NOMO-1 (cell line): Measurements from ENCODE around the gene CCL25.
A peak's percentile ranks its signal among the peaks of the same experiment; 100 is the strongest.
"Not testable (repeated sequence)": the region's sequence is repeated elsewhere in the genome, so short reads cannot be mapped to it uniquely, and the experiment has no call there.

Source experiments
- DNase-seq, 2 experiments: peaks; one replicate each; lab custom pipeline; 2025; ENCODE audit not compliant: unreplicated experiment in 2 of 2; lab: John Stamatoyannopoulos, UW

CCL25 gene, protein sequence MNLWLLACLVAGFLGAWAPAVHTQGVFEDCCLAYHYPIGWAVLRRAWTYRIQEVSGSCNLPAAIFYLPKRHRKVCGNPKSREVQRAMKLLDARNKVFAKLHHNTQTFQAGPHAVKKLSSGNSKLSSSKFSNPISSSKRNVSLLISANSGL

DNA sequence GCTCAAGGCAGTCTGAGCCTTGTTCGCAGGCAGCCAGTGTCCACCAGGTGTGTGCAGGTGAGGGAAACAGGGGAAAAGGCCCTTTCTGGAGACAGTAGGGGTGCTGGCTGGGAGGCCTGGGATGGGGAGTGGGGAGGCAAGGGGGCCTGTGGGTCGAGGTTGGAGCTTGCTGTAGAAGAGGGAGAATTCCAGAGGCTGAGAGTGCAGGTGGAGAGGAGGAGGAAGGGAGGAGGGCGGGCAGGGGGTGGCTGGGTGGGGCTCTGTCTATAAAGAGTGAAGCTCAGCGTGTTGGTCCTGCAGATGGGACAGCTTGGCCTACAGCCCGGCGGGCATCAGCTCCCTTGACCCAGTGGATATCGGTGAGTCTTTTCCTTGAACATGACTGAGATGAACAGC is at the start of gene CCL25:
Gene CCL25, plus strand, starts transcription at position 297 of the 396 bp plus-strand sequence. CDS start 290 bp downstream, outside the sequence.
- DNase-seq, result no peak

DNA sequence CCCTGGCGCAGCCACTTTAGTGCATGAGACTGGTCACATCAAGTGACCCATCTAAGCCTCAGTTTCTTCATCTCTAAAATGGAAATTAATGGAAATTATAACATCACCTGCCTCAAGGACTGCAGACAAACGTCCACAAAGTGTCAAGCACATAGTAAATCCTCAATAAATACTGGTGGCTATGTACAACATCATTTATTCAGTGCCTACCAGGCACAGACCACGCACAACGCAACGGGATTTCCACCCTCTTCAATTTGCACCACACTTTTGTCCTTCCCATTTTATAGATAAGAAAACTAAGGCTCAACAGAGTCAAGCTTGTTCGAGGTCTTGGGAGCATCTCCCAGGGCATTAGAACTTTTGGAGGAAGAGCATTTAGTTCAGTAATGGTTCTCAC is 48.6 kb upstream of the CCL25 start:
- DNase-seq, result no peak

DNA sequence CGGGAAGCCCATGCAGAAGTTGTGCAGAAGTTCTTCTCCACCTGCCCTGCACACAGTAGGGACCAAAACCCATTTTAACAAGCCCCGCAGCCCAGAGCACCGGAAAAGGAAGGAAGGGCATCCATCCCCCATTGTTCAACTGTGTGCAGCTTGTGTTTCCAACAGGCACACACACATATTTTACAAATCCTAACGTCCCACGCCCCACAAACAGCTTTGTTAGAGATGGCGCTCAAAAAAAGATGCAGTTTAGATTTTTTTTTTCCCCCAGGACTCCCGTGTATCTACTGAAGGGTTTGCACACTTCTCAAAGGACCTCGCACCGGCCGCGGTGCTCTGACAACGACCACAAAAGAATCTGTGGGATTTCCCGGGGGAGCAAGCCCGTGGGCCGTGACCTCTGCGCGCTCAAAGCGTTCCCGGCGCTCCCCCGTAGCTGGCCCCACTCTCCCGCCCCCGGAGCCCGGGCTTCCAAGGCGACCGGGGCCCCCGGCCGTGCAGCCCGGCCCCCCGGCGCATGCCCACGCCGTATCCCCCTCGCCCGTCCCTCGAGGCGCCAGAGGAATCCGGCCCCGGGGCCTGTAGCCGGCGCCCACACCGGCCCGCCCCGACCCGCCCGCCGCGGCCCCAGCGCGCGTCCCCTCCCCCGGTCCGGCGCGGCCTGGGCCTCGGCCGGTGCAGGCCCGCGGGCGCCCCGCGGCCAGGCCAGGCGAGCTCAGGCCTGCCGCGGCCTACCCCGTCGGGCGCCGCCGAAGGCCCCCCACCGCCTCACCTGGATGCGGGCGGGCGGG is 47.6 kb upstream of the CCL25 start:
- peak; percentile 4 to 27 for DNase-seq

DNA sequence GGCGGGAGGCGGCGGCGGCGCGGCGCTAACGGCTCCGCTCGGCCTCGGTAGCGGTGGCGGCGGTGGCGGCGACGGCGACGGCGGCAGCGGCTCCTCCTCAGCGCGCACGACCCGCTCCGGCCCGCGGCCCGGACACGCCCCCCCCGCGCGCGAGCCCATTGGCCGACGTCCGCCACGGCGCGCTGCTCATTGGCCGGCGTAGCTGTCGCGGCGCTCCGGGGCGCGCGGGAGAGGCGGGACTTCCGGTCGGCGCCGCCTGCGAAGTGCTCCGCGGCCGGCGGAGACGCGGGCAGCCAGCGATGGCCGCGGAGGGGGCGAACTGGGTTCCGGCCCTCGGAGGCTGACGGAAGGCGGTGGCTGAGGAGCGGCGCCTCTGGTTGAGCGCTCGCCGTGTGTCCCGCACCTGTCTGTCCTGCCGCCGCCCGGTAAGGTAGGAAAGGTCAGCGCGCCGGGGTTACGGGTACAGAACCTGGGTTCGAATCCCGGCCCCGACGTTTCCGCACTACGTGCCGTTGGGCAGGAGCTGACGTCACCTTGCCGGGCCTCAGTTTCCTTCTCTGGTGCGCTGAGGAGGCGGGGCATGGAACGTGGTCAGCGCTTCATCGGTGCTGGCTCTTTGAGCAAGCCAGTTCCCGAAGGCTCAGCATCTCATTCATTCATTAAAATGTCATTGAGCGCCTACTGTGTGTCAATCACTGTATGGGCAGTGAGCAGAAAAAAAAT is 46.9 kb upstream of the CCL25 start, which contains the start of gene ELAVL1:
Gene ELAVL1, minus strand, starts transcription at position 108 of the 723 bp plus-strand sequence. CDS start 13,826 bp downstream, outside the sequence.
- peak; percentile 81 to 92 for DNase-seq

DNA sequence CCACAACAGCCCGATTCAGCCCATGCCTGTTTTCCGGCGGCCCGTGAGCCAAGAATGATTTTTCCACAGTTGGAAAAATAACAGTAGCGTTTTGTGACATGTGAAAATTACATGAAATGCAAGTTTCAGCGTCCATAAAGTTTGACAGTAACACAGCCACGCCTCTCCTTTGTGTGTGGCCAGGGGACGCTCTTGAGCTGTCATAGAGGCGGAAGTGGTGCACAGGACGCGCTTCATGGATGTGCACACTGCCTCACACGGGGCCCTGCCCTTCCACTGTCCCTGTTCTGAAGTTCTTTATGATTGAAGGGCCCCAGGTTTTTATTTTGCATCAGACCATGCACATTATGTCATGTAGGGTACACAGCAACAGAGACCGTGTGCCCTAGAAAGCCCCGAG is 34.8 kb upstream of the CCL25 start:
- peak; percentile 23 to 31 for DNase-seq

DNA sequence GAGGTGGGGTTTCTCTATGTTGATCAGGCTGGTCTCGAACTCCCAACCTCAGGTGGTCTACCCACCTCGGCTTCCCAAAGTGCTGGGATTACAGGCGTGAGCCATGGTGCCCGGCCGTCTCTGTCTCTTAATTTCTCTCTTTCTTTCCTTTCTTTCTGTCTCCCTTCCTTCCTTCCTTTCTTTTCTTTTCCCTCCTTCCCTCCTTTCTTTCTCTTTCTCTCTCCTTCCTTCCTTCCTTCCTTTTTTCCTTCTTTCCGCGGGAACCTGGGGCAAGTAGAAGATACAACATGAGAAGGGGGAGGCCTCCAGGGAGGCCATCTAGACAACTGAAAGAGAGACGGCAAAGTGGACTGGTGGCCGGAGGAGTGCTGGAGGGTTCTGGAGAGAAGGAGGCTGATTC is 31.9 kb upstream of the CCL25 start:
- no peak for DNase-seq

DNA sequence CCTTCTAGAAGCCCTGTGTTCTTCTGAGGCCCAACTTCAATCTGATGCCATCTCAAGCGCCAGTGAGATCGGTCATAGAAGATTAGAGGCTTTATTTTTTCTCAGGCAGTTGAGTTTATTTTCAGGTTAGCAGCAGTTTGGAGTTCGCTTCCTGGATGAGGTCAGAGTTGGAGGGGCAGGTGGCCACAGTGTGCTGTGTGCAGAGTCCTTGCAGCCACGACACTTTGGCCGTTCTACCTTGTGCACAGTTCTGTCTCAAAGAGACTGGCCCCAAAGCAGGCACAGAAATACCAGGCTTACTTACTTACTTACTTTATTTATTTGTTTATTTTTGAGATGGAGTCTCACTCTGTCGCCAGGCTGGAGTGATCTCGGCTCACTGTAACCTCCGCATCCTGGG is 31.2 kb upstream of the CCL25 start:
- no peak for DNase-seq

DNA sequence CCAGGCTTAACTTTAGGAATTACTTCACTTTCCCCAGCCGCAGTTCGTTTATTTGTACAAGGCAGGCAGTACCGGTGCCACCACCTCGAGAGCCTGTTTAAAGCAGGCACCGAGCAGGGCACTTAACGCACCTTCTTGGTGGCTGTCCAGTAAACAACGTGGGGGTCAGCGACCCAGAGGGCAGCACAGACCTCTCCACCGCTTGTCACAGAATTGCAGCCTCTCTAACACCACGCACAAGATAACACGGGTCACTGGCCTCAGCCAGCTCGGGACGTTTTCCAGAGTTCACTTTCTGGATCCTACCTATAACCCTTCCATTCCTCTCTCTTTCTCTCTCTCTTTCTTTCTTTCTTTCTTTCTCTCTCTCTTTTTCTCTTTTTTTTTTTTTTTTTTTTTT is 30.3 kb upstream of the CCL25 start:
- DNase-seq, result no peak

DNA sequence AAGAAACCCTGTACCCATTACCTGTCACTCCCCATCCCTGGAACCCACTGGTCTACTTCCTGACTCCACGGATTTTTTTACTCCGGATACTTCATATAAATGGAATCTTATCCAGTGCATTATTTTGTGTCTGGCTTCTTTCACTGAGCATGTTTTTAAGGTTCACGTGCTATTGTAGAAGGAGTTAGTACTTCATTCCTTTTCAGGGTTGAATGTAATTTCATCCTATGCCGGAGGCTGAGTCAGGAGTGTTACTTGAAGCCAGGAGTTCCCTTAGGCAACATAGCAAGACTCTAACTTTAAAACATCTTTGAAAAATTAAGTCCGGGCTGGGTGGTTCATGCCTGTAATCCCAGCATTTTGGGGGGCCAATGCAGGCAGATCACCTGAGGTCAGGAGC is 29.2 kb upstream of the CCL25 start:
- no peak for DNase-seq

DNA sequence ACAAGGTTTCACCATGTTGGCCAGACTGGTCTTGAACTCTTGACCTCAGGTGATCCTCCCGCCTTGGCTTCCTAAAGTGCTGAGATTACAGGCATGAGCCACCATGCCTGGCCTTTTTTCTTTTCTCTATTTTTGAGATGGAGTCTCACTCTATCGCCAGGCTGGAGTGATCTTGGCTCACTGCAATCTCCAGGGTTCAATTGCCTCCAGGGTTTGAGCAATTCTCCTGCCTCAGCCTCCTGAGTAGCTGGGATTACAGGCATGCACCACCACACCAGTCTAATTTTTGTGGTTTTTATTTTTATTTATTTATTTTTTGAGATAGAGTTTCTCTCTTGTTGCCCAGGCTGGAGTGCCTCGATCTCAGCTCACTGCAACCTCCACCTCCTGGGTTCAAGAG is 28.3 kb upstream of the CCL25 start:
- not testable (repeated sequence) for DNase-seq

DNA sequence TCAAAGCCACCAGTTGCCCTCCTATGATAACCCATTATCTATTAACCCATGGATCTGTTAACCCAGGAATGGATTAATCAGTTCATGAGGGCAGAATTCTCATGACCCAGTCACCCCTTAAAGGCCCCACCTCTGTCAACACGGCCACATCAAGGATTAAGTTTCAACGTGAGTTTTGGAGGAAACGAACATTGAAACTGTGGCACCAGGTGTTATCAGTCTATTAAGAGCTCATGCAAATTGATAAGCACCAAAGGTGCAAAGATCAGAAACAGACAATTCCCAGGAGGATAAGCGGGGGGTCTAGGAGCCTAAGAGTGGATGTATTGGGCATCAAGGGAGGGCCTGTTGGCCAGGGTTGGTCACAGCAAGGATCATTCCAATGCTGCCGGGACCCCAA is 27.2 kb upstream of the CCL25 start:
- DNase-seq, result no peak

DNA sequence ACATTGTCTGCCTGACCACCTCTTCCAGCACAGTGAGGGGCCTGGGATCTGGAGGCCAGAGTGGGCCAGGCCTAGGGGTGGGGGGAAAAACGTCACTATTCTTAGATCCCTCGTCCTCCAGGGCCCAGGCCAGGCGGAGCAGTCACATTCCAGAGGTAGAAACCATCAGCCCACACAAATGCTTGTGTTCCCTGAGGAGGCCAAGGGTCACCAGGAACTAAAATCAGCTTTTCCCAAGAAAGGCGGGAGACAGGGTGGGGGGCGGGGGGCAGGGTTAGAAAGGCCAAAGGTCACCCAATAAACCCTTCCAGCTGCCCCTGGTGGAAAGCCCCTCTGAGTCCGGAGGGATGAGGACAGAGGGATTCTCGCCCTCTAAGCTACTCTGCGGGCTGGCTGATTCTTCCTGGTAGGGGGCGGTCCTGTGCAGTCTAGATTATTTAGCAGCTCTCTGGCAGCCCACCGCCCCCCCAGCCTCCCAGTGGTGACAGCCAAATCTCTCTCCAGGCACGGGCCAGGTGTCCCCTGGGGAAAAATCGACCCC is 23.5 kb upstream of the CCL25 start:
- no peak for DNase-seq

DNA sequence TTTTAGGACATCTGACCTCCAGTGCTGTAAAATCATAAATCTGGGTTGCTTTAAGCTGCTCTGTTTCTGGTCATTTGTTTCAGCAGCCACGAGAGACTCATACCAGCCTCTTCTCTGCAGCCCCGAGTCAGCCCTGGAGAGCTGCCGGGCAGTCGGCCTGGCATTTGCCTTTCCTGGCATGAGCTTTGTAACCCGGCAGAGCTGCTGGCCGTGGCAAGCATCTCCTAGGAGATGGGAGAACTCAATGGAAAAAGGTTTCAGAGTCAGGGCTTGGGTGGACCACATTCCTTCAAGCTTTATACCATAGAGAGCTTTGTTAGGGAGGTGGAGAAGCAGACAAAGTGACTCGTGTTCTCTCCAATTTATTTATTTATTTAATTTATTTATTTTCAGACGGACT is 21.6 kb upstream of the CCL25 start:
- no peak for DNase-seq

DNA sequence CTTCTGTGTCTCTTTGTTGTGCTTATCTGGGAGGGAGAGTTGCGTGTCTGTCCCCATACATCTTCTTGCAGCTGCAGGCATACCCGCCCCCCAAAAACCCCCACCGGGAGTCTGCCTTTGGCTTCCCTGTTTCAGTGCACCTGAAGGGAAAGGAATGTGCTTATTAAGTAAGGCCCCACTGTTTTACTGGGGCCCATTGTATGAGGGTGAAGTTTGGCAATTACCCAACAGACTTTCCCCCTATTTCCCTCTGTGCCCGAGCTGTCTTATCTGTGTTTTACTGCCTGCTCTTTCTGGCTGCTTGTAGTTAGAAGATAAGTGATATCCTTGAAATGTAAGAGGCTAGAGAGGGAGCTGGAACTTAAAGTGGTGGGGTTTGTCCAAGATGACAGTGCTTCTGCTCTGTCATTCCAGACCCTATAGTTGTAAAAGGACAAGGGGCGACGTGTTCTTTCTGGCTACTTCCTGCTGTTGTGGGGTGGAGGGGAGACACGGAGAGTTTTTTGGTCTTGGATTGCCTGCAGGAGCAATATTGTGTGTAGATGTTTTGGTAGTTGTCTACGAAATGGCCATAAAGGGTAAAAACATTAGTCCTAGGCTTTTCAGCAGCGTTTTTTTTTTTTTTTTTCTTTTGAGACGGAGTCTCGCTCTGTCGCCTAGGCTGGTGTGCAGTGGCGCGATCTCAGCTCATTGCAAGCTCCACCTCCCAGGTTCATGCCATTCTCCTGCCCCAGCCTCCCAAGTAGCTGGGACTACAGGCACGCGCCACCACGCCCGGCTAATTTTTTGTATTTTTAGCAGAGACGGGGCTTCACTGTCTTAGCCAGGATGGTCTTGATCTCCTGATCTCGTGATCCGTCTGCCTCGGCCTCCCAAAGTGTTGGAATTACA is 19.0 kb upstream of the CCL25 start:
- DNase-seq, result not testable (repeated sequence)

DNA sequence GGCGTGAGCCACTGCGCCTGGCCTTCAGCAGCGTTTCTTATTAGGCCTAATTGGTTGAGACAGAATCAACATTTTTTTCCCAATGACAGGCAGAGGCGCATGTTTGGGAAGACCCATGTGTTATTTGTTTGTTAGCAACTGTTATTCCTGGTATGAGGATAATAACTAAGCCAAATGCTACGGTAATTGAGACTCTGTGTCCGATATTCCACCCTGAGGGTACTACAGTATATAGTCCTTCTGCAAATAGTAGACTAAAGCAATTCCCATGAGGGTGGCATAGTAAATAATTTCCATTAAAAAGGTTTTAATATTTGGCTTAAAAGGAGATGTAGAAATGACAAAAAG is 18.4 kb upstream of the CCL25 start:
- DNase-seq, result no peak

DNA sequence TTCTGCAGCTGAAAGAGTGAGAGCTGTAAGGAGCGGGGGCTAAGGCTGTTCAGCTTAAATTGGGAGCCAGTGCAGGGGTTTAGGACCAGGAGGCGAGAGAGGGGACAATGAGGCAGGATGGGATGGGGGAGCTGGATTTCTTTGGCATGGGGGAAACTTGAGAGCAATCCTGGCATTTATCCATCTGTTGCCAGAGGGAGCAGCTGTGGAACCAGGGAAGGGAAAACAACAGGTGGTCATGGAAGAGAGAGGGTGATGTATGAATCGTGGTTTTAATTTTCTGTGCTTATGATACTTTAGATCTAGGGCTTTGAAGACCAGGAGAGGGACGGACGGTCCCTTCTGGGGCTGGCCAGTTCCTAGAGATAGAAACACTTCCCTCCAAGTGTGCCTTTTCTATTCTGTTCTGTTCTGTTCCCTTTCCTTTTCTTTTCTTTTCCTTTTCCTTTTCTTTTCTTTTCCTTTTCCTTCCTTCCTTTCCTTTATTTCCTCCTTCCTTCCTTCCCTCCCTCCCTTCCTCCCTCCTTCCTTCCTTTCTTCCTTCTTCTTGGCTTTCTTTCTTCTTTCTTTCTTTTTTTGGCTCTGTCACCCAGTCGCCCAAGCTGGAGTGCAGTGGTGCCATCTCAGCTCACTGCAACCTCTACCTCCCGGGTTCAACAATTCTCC is 16.0 kb upstream of the CCL25 start:
- DNase-seq, result no peak

DNA sequence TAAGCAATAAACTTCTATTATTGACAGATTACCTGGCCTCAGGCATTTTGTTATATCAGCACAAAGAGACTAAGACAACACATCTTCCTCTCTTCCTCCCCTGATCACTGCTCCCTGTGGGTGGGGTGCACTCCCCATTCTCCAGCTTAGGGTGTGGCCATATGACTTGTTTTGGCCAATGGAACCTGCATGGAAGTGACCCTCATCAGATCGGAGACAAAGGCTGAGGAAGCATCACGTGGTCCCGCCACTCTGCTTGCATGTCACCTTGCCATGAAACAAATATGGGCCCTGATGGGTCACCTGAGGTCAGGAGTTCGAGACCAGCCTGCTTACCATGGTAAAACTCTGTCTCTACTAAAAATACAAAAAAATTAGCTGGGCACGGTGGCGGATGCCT is 13.7 kb upstream of the CCL25 start:
- DNase-seq, result no peak

DNA sequence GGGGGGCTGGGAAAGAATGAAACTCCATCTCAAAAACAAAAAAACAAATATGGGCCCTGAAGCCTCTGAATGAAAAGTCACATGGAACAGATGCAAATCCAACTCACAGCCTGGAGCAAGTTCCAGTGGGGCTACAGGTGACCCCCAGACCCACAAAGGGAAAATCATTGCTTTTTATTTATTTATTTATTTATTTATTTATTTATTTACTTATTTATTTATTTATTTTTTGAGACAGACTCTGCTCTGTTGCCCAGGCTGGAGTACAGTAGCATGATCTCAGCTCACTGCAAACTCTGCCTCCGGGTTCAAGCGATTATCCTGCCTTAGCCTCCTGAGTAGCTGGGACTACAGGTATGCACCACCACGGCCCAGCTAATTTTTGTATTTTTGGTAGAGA is 13.3 kb upstream of the CCL25 start:
- DNase-seq, result no peak

DNA sequence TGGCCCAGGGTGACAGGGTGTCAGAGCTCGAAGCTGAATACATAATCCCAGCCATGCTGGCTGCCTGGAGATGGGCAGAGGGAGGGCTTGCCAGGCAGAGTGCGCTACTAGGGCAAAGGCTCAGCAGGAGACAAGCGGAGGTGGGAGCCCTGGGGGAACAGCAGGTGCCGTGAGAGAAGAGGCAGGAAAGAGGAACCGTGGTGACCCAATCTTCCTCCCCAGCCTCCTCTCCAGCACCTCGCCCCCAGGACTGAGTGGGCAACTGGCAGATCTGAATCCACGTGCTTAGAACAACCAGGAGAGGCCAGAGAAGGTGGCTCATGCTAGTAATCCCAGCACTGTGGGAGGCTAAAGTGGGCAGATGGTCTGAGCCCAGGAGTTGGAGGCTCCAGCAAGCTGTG is 11.0 kb upstream of the CCL25 start:
- peak in 1 of 2 experiments; percentile 45 for DNase-seq

DNA sequence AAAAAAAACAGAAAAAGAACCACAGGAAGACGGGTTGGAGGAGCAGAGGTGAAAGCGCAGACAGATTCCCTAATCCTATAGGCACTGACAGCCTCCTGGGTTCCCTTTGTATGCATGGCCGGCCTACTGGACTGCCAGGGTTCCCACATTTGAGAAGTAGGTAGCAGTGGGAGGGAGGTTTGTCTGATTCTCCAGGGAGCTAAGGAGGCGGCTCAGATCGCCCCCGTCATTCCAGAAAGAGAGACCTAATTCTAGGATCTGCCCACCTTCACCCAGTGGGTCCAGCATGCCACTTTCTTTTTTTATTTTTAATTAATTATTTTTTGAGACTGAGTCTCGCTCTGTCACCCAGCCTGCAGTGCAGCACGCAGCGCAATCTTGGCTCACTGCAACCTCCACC is 9.7 kb upstream of the CCL25 start:
- DNase-seq, result no peak
